HK-2 (cell line): ENCODE results near the gene DEDD.

Experiments
- DNase-seq: peaks from one replicate; pipeline ENCODE4 v3.0.0-alpha.2; 2018; ENCODE audit not compliant: unreplicated experiment

DEDD gene

DNA sequence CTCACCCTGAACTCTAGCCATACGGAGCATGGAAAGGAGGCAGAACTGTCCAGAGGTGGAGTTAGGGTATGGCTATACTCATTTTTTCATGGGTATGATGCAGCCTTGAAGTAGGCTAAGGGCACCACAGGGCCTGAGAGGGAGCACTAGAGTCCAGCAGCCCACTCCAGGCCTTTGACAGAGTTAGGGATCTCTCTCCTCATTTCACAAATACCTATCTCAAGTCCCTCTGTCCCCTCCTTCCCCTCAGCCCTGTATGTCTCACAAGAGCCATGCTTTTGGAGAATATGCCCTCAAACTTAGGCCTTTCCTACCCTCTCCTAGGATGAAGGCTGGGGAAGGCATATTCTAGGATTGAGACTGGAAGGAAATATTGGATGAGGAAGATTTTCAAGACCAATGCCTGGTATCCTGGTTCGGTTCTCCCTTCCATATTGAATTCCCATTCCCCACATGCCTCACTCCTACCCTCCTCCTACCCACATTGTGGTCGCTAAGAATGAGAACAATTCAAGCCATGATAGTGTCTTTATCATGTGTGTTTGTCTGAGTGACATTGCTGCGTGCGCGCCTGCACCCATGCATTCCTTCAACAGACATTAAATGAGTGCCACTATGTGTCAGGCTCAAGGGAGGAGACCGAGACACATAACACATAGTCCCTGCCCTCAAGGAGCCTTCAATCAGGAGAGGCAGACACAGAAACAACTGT lies 40.5 kb downstream of the DEDD start:
- no peak for DNase-seq

DNA sequence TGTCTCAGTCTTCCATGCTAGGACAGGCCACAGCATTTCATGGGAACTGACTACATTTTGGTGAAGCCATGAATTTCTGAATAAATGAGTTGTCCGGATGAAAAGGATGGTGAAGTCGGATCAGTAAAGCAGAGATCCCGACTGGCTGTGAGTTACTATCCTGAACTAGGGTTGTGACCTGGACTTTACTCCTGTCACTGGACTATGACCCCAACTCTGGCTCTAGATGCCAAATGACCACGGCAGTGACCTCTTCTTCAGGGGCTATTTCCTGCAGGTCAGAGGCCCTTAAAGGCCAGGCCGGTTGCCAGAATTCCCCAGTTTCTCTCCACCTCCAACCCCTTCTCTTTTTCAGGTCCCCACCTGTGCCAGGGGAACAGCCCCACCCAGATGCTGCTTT lies 41.4 kb downstream of the DEDD start:
- DNase-seq = no peak

DNA sequence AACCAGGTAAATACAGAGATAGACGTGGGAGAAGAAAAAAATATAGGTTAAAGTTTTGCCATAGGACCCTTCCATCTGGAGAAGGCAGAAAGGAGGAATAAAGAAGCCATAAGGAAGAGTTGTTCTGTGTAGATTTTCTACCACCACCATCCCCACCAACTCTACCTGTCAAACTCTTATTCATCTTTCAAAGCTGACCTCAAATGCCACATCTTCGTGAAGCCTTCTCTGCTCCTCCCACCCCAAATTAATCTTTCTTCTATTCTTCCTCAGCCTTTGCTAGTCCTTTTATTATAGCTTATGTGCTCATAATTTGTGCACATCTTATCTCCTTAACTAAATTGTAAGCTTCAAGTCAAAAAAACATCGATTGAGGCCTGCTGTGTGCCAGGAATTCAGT lies 41.9 kb downstream of the DEDD start:
- DNase-seq = no peak

DNA sequence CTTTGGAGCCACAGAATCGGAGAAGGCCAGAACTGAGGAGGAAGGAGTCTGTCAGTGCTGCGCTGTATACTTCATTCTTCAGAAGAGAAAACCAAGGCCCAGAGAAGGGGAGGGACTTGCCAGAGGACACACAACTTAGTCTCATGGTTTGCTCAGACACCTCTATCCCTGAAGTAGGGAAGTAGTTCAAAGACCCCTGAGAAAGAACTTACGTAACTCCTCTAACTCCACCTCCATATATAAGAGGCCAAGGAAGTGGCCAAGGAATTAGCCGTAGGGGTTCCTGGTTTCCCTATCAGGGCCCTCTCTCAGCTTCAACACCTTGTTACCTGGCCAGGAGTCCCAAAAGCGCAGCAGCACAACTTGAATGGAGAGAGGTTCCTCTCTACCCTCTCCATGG lies 42.5 kb downstream of the DEDD start:
- DNase-seq = no peak

DNA sequence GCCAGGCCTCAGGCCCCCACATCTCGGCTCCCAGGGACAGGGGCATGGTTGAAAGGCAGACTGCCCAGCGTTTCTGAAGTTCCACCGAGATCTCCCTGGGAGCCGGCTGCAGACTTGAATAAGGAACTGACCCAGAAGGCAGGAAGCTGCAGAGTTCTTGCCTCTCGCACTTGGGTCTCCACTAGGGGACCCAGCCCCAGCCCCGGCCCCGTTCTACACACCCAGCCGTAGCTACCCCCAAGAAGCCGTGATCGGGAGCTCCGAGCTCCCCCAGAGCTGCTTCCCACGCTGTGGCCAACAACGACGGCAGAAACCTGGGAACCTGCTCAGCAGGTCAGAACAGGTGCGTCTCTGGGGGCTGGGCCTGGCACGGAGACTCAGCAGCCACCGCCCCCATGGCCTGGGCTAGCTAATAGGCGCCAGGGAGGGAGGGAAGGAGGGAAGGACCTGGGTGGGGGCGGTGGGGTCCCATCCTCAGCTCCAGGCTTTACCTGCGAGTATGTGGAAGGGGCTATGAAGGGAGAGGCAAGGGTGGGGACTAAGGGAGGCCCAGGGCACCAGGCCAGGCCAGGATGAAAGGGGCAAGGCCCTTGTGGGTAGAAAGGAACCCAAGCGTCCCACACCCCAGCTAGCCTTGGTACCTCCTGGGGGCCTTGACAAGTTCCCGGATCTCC lies 43.1 kb downstream of the DEDD start, which contains the start of gene NECTIN4:
Gene NECTIN4, minus strand, starts transcription at position 308 of the 674 bp plus-strand sequence. Its CDS starts 262 bp downstream, at position 46.
- DNase-seq = no peak

DNA sequence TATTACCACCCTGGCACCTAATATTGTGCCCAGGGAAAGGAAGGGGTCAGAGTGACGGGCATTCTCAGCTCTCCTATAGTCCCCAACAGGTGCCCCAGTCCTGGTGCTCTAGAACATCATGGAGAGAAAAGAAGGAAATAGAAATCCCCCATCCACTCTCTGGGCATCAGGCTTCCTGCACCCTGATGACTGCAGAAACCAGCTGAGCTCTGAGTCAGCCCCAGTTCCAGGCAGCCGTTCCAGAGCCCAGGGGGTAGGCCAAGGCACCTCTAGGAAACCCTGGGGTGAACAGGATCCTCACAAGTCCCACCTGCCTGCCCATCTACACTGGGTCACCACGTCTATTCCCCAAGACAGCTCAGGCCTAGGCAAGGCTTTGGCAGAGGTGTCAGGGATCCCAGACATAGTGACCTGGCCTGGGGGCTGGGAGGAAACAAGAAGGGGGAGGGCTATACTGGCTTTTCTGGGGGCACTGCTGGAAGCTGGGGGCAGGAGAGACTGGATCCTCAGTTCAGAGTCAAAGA lies 43.8 kb downstream of the DEDD start:
- DNase-seq = peak; percentile 46

DNA sequence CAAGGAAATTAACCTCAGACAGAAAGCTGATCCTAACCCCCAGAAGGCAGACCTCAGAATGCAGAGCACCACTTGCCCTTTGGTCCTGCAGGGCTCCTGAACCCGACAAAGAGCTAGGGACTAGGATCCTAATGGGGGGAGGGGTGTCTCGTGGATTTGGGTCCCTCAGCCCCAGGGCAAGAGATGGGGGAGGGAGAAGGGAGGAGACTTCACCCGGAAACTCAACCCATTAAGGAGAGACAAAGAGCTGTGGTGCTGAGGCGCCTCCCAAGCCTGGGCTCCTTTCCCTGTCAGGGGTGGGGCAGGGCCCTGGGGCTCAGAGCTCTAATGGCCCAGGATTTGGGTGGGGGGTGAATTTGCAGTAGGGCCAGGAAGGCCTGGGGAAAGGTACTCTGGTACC lies 46.0 kb downstream of the DEDD start:
- no peak for DNase-seq

DNA sequence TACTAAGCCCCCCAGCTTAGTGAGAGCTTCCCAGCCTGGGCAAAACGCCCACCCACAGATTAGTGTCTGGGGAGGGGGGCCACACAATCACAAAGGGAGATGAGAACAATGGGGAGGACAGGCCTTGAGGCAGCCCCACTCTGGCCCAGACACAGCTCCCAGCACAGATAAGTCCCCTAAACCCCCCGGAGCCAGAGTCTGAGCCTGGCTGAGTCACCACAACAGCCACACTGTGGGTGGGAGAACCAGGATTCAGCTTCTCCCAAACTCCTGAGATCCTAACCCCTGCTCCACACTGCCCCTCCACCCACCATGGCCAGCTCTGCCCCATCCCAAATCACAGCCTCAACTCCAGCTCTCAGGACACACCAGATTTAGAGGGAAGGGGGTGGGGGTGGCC lies 47.3 kb downstream of the DEDD start:
- no peak for DNase-seq

DNA sequence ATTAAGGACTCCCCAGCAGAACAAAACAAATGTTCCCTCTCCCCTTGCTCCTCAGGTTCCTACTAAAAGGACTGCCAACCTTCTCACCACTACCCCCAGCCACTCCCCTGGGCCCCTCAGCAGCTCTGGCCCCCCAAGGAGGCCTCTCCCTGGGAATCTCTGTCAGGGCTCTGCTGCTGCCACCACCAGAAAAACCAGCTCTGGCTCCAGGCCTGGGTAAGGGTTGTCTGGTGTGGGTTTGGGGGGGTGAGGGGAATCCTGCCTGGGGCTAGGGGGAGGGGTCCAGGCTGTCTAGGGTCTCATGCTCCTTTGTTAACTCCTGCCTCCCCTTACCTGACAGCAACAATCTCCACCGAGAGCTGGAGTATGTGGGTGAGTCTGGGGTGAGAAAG lies 47.9 kb downstream of the DEDD start:
- no peak for DNase-seq

DNA sequence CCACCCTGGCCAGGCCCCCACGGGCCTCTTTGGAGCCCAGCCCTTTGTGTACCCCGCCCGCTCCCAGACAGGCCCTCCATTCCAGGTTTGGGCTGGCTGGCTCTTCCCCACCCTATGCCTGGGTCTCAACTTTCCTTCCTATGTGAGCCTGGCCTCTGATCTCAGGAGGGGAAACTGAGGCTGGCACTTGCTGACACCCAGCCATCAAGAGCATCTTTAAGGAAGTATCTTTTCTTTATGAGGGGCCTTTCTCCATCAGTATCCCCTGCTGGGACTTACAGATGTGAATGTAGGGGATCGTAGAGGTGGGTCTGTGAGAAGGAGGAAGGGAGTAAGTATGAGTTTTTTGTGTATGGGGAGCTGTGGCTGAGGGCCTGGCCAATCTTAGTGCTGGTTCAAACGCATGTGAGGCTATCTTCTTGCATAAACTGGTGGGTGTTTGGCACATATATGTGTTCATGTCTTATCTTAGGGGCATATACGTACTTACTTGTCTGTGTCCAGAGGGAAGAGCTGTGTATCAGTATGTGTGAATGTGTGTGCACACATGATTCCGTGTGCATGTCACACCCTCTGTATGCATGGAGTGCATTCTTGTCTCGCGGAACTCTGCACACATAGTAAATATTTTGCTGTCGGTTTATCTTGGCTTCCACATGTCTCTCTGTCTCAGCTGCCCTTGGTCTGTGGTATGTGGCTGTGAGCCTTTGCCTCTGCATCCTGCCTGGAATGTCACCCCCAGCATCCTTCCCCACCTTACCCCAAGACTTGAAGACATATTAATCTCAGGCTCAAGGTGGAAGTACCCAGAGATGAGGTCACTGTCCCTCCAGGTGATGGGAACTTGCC lies 48.5 kb downstream of the DEDD start:
- DNase-seq = no peak

DNA sequence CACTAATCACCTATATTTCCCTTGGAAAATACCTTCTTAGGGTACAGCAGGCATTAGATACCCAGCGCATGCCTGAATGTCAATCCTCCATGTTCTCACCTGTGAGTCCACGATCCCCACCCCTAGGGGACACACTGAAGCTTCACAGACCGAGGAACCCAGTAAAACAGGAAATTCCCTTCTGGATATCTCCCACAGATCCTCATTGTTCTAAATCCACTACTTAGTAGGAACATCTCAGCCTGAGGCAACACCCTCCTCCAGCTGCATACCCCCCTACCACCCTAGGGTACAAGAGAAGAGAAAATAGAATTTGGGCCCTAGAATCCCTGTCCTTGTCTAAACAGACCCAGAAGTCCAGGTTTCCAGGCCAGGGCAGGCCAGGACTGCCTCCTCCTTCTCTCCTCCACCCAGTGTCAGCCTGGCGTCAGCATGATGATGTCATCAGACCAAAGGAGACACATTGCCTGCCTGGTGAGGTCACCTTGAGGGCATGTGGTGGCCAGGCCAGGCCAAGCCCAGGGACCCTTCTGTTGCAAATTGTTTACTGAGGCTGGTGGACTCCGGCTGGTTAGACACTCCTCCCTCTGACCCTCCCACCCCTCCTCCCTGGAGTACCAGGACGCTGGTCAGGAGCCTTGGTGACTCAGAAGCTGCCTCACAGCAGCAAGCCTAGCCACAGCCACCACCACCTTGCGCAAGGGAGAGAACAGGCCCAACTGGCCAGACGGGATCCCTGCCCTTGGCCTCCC lies 49.3 kb downstream of the DEDD start:
- DNase-seq = peak; percentile 83

DNA sequence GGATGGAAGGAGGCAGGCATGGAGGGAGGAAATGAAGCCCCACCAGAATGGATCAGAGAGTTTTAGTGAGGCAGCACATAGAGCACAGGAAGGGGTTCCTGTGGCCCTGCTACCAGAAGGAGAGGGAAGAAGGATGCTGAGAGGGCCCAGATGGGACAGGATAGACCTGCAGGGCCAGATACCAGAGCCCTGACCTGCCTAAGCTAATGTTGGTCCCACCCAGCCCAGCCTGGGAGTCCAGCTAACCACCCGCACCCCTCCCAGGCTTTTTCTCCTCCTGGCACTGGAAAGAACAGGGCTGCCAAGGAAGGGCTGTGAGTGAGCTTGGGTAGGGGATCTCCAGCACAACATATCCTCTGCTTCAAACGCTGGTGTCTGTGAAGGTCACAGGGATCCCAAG lies 50.0 kb downstream of the DEDD start:
- no peak for DNase-seq

DNA sequence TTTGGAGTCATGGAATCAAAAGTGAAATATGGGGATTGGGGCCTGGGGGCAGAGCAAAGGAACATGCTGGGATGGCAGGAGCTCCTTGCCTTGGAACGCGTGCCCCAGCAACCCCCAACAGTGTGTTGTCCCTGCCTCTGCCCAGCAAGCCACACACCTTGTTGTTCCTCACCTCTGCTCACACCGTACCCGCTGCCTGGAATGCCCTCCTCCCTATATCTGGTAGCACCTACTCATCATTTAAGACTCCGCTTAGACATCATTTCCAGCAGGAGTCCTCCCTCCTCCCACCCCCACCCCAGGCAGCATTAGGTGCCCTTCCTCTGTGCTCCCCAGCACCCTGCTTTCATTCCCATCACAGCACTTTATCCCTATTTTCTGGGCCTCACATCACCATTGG lies 50.9 kb downstream of the DEDD start:
- DNase-seq = no peak

DNA sequence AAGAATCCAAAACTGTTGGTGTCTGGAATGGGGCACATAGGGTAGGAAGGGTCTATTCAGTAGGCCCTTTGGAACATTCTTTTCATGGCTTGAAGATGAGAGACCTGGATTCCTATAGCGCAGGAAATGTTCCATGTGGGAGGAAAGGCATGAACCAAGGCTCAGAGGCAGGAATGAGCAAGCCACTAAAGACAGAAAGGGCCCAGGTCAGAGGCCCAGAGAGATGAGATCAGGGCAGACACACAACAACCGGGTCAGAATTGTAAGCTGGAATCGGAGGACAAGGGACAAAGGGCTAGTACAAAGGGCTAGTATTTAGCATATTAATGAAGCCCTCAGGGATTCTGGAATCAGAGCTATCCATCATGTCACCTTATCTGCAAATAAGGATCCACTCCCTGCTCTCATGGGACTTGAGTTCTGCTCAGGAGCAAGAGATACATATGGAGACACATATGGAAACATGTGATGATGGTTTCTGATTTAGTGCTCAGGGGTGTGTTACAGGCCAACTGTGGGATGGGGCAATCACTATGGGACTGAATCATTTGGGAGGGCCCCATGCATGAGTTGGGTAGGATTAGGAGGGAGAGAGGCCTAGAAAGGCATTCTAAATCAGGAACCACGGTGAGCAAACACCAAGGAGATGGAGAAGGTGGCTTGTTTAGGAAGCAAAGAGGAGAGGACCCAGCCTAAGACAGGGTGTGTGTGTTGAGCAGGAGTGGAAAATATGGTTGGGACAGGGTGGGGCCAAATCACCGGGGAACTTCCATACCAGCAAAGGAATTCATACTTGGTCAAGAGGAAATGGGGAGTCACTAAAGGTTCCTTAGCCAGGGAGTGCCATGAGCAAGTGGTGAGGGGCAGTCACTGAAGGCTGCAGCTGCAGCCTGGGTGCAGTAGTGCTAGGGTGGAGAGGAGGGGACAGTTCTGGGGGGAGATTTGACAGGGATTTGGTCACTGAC lies 51.7 kb downstream of the DEDD start:
- DNase-seq = no peak

DNA sequence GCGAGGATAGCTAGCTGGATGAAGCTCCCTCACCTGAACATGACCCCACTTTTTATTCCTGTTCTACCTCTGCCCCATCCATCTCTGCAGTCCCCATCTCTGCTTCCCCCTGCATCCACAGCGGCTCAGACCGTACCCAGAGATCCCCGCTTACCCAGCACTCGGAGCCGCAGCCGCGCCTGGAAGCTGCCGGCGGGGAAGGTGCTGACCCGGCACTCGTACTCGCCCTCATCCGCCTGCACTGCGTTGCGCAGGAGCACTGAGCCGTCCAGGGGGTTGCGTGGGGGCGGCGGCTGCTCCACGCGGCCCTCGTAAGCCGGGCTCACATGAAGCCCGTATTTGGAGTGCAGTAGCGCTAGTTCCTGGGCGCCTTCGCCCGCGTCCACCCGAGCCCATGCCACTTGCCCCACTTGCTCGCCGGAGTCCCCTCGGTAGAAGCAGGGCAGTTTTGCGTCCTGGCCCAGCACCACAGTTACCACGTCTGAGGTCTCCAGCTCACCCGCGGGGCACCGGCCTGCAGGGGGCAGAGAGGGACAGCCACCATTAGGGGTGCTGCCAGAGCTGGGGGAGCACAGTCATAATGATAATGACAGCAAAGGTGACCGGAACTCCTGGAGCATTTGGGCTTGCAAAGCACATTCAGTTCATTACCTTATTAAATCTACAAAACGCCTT lies 52.9 kb downstream of the DEDD start:
- DNase-seq = no peak

DNA sequence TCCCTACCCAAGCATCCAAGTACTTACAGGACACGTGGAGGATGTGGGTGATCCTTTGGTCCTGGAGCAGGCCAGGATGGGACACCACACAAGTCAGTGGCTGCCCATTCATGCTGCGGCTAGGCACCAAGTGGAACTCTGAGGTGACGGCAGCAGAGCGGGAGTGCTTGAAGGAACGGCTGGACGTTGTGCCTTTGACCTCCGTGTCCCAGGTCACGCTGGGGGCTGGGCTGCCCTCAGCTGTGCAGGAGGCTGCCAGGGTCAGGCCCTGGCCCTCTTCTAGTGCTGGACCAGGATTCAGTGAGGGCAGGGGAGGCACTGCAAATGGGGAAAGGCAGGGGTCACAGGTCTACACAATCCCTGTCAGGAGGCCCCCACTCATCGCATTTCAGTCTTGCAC lies 55.0 kb downstream of the DEDD start:
- DNase-seq = no peak

DNA sequence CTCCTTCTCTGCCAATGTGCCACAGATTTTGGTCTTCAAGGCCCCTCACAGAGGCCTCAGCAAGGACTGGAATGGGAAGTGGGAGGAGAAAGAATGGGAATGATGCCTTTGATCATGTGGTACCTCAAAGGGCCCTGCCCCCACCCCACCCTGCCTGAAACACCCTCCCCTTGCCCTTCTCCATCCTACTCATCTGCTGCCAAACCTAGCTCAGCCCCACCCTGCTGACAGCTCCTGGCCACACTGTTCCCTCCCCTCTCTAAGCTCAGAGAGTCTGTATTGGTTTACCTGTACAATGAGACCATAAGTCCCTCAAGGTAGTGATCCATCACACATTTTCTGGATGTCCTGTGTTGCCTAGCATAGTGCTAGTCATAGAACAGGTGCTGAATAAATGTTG lies 56.1 kb downstream of the DEDD start:
- DNase-seq = no peak

DNA sequence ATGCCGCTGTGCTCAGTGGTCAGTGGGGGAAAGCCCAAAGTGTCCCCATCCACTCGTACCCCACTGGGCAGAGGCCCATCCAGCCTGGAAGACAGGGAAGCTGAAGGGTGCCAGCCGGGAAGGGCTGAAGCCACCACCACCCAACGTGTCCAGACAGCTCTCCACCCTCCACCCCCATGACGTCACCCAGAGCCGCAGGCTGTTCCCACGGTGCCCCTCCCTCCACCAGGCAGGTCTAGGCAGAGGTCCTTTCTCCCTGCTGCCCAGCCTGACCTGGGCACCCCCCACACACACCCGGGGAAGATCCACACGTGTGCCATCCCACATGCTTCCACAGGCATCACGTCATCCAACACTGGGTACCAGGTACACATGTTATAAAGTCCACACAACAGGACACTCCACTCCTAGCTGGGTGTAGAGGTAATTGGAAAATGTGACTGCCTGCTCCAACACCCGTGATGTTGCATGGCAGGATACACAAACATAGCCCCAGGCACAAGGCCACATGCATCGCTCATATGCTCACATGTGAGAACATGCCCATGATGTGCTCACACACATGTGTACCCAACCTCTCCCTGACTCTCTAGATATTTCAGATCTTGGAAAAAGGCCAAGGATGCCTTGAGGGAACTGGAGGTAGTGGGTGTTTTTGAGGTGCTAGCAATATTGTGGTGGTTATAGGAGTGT lies 57.6 kb downstream of the DEDD start:
- DNase-seq = no peak

DNA sequence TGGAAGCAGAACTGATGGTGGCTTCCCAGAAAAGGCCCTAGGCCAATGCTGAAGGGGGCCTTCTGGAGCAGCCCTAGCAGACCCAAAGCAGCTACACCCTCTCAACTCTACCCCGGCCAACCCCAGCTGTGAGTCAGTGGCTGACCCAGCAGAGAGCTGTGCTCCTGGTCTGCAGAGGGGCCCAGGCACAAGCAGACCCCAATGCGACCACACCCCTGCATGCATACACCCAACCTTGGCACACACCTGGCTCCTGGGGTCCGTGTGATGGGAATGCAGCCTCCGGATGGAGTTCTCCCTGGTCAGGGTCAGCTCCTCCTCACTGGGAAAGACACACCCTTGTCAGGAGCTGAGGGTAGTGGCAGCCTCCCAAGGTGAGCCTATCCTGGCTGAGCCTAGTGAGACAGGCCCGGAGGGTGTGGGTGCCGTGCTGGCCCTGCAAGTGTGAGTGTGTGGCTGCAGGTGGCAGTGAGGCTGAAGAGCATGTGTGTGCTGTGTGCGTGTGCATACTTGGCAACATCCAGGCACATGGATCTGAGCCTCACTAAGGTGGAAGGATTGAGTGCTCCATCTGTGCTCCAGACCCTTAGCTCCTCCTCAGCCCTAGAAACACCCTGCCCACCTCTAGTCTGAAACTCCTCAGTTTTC lies 58.9 kb downstream of the DEDD start:
- no peak for DNase-seq
